PC-9 (cell line): ENCODE data around the gene C19orf12. TPM values are rescaled to one million over a fixed set of nuclear protein-coding genes. Genes with fewer than 3 reads are reported as not detected.

Source experiments
- BruUV-seq: library from RNA; stranded (reverse); fragments of 400-500 nt; replicated peaks from 2 replicates; lab custom pipeline; 2021; lab: Mats Ljungman, UMichigan
- CTCF ChIA-PET: fragments of 300-600 bp; sonication (Branson Sonifier 250); formaldehyde crosslinking; loops from one replicate; lab custom pipeline; 2022; ENCODE audit warnings: antibody characterized with exemption; lab: Charles Lee
- POLR2A ChIA-PET: fragments of 300-600 bp; sonication (Branson Sonifier 250); formaldehyde crosslinking; loops from one replicate; lab custom pipeline; 2022; ENCODE audit warnings: antibody characterized with exemption; ENCODE audit not compliant: unreplicated experiment; lab: Charles Lee
- DNase-seq, 2 experiments: peaks; one replicate each; pipeline versions ENCODE4 v3.0.0 to v3.0.0-alpha.2; 2015 to 2022; ENCODE audit warnings: mixed read lengths in 1 of 2
- H2AFZ ChIP-seq: fragments of 200-600 bp; sonication (generic); 2 replicates; pipeline ENCODE4 v1.8.1; 2017; ENCODE audit warnings: antibody characterized with exemption
- H3F3A ChIP-seq: fragments of 200-600 bp; sonication (generic); 2 replicates; pipeline ENCODE4 v1.8.1; 2017; ENCODE audit warnings: antibody characterized with exemption, mild to moderate bottlenecking, low read depth; ENCODE audit not compliant: insufficient read depth
- H3K27ac ChIP-seq: fragments of 200-600 bp; sonication (generic); 2 replicates; pipeline ENCODE4 v1.6.1; 2016; ENCODE audit warnings: mixed run types
- H3K27me3 ChIP-seq: fragments of 200-600 bp; sonication (generic); 2 replicates; pipeline ENCODE4 v1.6.1; 2016; ENCODE audit warnings: low read depth, mixed run types; ENCODE audit not compliant: insufficient read depth
- H3K36me3 ChIP-seq: fragments of 200-600 bp; sonication (generic); 2 replicates; pipeline ENCODE4 v1.6.1; 2016; ENCODE audit warnings: low read depth, mixed run types
- H3K4me1 ChIP-seq: fragments of 200-600 bp; sonication (generic); replicated peaks from 2 replicates; pipeline ENCODE4 v1.6.1; 2016; ENCODE audit warnings: mixed run types; ENCODE audit not compliant: insufficient read depth
- H3K4me2 ChIP-seq: fragments of 200-600 bp; sonication (generic); 2 replicates; pipeline ENCODE4 v1.6.1; 2017; ENCODE audit warnings: mixed run types
- H3K4me3 ChIP-seq: fragments of 200-600 bp; sonication (generic); 2 replicates; pipeline ENCODE4 v1.6.1; 2016; ENCODE audit warnings: mixed run types
- H3K79me2 ChIP-seq: fragments of 200-600 bp; sonication (generic); 2 replicates; pipeline ENCODE4 v1.6.1; 2017; ENCODE audit warnings: low read depth, mixed run types
- H3K9me2 ChIP-seq: fragments of 200-600 bp; sonication (generic); 2 replicates; pipeline ENCODE4 v1.8.1; 2017; ENCODE audit warnings: mild to moderate bottlenecking; ENCODE audit not compliant: insufficient read depth
- H3K9me3 ChIP-seq: fragments of 200-600 bp; sonication (generic); 2 replicates; pipeline ENCODE4 v1.8.1; 2016; ENCODE audit warnings: low read depth; ENCODE audit not compliant: insufficient read depth
- H4K20me1 ChIP-seq: fragments of 200-600 bp; sonication (generic); 2 replicates; pipeline ENCODE4 v1.8.1; 2017; ENCODE audit not compliant: insufficient read depth
- EZH2 ChIP-seq: fragments of 200-600 bp; sonication (generic); IDR thresholded peaks from 2 replicates; pipeline ENCODE4 v1.8.0; 2017; ENCODE audit warnings: antibody characterized with exemption, low read depth
- intact Hi-C: fragments of 100-400 bp; cut with micrococcal nuclease; formaldehyde crosslinking; loops from one replicate; pipeline ENCODE4 v1.10.0; 2022; ENCODE audit not compliant: unreplicated experiment
- total RNA-seq: library from RNA; stranded (reverse); gene quantifications from 2 replicates; pipeline ENCODE4 v1.2.3, GENCODE V29; 2021
- TF ChIP-seq, protein P1 (sequence below): fragments of 200-600 bp; sonication (generic); conservative IDR thresholded peaks from 2 replicates; pipeline ENCODE4 v1.6.1; 2017; ENCODE audit warnings: mixed run types, antibody characterized with exemption, mild to moderate bottlenecking, moderate library complexity

Gene C19orf12
- total RNA-seq, 1 experiment from 2014 or later, result 14.8 TPM

DNA sequence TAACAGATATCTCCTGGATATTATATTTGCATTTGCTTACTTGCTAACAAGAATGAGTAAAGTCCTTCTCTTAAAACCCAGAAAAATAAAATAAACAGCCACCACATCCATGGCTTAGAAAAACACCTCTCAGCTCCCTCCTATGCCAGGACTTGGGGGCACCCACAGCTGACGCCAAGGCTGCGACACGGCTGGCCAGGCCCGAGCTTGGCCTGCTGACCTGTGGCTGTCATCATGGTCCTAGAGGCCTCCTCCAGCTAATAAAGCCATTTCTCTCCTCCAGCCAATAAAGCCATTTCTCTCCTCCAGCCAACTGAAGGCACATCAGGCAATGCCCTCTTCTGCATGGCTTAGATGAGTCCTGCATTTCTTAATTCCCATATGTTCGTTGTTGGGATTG, 20.9 kb downstream of the C19orf12 start:
- Histone ChIP-seq H3F3A (peaks cover 5% of the 10 kb centered on the region; the same call in 1 of the 2 replicates), H4K20me1 (no peaks in the 10 kb centered on the region), H2AFZ (no peak overlapping the region), H3K4me2 (no peak overlapping the region), H3K4me3 (no peak overlapping the region), H3K79me2 (no peaks in the 10 kb centered on the region), H3K27ac (no peak overlapping the region), H3K9me2 (no peaks in the 10 kb centered on the region), H3K9me3 (peaks cover 4% of the 10 kb centered on the region), H3K36me3 (no peaks in the 10 kb centered on the region), H3K27me3 (no peaks in the 10 kb centered on the region), H3K4me1 (peaks cover 4% of the 10 kb centered on the region; the same call in 1 of the 2 replicates)
- ChIA-PET POLR2A (no interaction called here), CTCF (interaction anchor here (0.9 kb wide), 1 partner anchor 22 kb away, joined by 3 read pairs; no protein-coding TSS in a partner anchor)
- intact Hi-C loops, result no loop called here
- TF ChIP-seq, protein P1, sequence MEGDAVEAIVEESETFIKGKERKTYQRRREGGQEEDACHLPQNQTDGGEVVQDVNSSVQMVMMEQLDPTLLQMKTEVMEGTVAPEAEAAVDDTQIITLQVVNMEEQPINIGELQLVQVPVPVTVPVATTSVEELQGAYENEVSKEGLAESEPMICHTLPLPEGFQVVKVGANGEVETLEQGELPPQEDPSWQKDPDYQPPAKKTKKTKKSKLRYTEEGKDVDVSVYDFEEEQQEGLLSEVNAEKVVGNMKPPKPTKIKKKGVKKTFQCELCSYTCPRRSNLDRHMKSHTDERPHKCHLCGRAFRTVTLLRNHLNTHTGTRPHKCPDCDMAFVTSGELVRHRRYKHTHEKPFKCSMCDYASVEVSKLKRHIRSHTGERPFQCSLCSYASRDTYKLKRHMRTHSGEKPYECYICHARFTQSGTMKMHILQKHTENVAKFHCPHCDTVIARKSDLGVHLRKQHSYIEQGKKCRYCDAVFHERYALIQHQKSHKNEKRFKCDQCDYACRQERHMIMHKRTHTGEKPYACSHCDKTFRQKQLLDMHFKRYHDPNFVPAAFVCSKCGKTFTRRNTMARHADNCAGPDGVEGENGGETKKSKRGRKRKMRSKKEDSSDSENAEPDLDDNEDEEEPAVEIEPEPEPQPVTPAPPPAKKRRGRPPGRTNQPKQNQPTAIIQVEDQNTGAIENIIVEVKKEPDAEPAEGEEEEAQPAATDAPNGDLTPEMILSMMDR, result no peak
- no peak for TF ChIP-seq EZH2
- no TSS peak for BruUV-seq
- DNase-seq, result no peak

DNA sequence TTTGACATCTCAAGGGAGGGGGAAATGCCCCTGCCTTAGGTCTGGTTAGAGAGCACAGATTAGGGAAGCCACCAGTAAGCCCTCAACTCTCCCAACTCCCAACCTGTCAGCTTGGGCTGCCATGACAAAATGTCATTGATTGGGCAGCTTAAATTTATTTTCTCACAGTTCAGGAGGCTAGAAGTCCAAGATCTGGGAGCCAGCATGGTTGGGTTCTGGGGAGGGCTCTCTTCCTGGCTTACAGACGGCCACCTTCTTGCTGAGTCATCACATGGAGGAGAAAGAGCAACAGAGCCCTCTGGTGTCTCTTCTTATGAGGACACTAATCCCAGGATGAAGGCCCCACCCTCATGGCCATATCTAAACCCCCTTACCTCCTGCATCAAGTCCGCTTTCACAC, 24.2 kb downstream of the C19orf12 start:
- intact Hi-C loops, result loop anchor here (1.0 kb wide), 1 partner anchor 81 kb away; no protein-coding TSS in a partner anchor
- peaks cover 4% of the 10 kb centered on the region for H3K9me3 ChIP-seq
- peaks cover 20% of the 10 kb centered on the region for H3K4me1 ChIP-seq
- peak overlapping the region; percentile 76 for H2AFZ ChIP-seq
- CTCF ChIA-PET, result no interaction called here
- H3K36me3 ChIP-seq, result no peaks in the 10 kb centered on the region
- no peak overlapping the region for H3K4me3 ChIP-seq
- POLR2A ChIA-PET, result no interaction called here
- no TSS peak for BruUV-seq
- peak overlapping the region; percentile 57; the same call in 1 of the 2 replicates for H3K27ac ChIP-seq
- no peaks in the 10 kb centered on the region for H3K9me2 ChIP-seq
- H4K20me1 ChIP-seq, result no peaks in the 10 kb centered on the region
- no peaks in the 10 kb centered on the region for H3K27me3 ChIP-seq
- no peak overlapping the region for H3K4me2 ChIP-seq
- no peak for TF ChIP-seq EZH2
- TF ChIP-seq, protein P1, result peak; percentile 85
- peaks cover 2% of the 10 kb centered on the region; the same call in 1 of the 2 replicates for H3F3A ChIP-seq
- DNase-seq, result peak; percentile 40 to 53
- H3K79me2 ChIP-seq, result no peaks in the 10 kb centered on the region

DNA sequence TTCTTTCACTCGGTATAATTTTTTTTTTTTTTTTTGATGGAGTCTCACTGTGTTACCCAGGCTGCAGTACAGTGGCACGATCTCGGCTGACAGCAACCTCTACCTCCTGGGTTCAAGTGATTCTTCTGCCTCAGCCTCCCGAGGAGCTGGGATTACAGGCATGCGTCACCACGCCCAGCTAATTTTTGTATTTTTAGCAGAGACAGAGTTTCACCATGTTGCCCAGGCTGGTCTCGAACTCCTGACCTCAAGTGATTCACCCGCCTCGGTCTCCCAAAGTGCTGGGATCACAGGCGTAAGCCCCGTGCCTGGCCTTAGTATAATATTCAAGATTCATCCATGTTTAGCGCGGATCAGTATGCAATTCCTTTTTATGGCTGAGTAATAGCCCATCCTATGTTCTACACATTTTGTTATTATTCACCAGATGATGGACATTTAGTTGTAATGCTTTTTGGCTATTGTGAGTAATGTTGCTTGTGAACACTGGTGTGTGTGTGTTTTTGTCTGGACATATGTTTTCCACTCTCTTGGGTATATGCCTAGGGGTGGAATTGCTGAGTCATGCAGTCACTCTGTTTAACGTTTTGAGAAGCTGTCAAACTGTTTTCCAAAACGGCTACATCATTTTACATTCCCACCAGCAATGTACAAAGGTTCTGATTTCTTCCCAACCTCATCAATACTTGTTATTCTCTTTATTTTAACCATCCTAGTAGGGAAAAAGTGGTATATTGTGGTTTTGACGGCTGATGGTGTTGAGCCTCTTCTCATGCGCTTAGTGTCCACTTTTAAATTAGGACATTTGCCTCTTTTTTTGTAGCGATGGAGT, 26.9 kb downstream of the C19orf12 start:
- peaks cover 4% of the 10 kb centered on the region for H3K9me3 ChIP-seq
- POLR2A ChIA-PET, result no interaction called here

More for the DNA sequence above, 26.9 kb downstream of the C19orf12 start:
- H3K4me3 ChIP-seq, result no peak overlapping the region
- CTCF ChIA-PET, result interaction anchor here (0.7 kb wide), 1 partner anchor 40 kb away, joined by 5 read pairs; no protein-coding TSS in a partner anchor
- no peaks in the 10 kb centered on the region for H3K36me3 ChIP-seq
- intact Hi-C loops, result no loop called here
- H3K27ac ChIP-seq, result peak overlapping the region; percentile 43; the same call in 1 of the 2 replicates
- H4K20me1 ChIP-seq, result no peaks in the 10 kb centered on the region
- TF ChIP-seq EZH2, result no peak
- TF ChIP-seq, protein P1, result no peak
- no TSS peak for BruUV-seq
- DNase-seq, result no peak
- H3K79me2 ChIP-seq, result no peaks in the 10 kb centered on the region
- H3F3A ChIP-seq, result no peaks in the 10 kb centered on the region
- H2AFZ ChIP-seq, result no peak overlapping the region
- peaks cover 20% of the 10 kb centered on the region for H3K4me1 ChIP-seq
- H3K27me3 ChIP-seq, result no peaks in the 10 kb centered on the region
- H3K9me2 ChIP-seq, result no peaks in the 10 kb centered on the region
- H3K4me2 ChIP-seq, result no peak overlapping the region
